ENCODE measurements around the gene ANKRD63. TPM values are rescaled to one million over a fixed set of nuclear protein-coding genes. Genes with fewer than 3 reads are reported as not detected.

Gene ANKRD63
- total and polyA plus RNA-seq, 8 donors = not detected

DNA sequence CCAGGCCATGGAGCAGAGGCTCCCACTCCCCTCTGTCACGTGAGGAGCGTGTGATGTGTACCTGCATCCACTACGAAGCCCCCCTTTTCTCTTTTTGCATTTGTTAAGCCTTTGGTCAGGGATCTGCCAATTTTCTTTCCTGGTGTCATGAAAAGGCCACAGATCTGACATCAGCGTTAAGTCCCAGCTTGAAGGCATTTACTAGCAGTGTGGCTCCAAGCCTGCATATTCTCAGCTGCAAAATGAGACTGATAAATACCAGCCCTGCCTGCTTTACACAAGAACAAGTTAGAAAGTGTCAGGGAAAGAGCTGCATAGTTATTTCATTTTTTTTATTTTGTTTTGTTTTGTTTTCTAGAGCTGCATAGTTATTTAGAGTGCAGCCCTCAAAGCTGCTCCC is 2.3 kb upstream of the ANKRD63 start:
- Histone ChIP-seq H3K27me3 (peaks cover 40 to 59% of the 10 kb centered on the region in 2 donors), H3K9me3 (no peaks in the 10 kb centered on the region), H3K27ac (peak overlapping the region in 1 of 2 donors; percentile 20), H3K4me3 (no peak overlapping the region), H3K4me1 (peaks cover 15 to 44% of the 10 kb centered on the region in 2 donors), H3K36me3 (peaks cover 0 to 35% of the 10 kb centered on the region in 2 donors)
- intact Hi-C loops (cut with DNase I) = loop anchor here in 1 of 2 donors (10.0 kb wide), 1 partner anchor 140 kb away; no protein-coding TSS in a partner anchor
- DNase-seq = peak in 3 of 4 donors; percentile 6 to 84 (median 74)
- ATAC-seq = no peak
- TF ChIP-seq, protein P1, sequence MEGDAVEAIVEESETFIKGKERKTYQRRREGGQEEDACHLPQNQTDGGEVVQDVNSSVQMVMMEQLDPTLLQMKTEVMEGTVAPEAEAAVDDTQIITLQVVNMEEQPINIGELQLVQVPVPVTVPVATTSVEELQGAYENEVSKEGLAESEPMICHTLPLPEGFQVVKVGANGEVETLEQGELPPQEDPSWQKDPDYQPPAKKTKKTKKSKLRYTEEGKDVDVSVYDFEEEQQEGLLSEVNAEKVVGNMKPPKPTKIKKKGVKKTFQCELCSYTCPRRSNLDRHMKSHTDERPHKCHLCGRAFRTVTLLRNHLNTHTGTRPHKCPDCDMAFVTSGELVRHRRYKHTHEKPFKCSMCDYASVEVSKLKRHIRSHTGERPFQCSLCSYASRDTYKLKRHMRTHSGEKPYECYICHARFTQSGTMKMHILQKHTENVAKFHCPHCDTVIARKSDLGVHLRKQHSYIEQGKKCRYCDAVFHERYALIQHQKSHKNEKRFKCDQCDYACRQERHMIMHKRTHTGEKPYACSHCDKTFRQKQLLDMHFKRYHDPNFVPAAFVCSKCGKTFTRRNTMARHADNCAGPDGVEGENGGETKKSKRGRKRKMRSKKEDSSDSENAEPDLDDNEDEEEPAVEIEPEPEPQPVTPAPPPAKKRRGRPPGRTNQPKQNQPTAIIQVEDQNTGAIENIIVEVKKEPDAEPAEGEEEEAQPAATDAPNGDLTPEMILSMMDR (IDR thresholded peaks at IDR 0.05) = no peak

DNA sequence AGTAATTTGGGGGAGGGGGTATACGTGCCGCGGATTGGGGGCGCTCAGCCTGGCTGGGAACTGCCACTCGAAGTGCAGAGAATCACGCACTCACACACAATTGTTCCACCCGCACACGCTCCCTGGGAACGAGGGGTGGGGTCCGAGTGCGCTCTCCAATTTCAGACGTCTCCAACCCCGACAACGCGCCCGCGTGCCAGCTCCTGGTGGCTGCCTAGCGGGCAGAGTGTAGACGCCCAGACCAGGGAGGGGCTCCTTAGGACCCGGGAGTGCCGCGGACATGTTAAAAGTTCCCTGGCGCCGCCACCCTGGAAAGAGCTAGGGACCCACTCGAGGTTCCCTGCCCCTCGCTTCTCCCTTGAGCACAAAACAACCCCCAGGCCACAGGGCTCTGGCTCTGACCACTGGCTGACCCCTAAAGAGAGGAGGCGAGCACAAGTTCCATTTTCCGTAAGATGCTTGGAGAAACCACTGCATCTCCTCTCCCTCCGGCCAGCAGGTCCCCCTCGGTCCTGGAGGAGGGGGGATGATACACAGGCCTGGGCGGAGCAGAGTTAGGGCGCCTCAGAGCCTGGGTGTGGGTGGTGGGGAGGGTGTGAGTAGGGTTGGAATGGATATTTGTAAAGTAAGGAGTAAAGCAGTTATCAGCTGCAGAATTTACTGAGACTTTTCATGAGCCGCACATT is 894 bp upstream of the ANKRD63 start:
- no peak overlapping the region for H3K4me3 ChIP-seq
- H3K36me3 ChIP-seq = peaks cover 0 to 23% of the 10 kb centered on the region in 2 donors
- H3K27ac ChIP-seq = no peak overlapping the region
- H3K4me1 ChIP-seq = peaks cover 21 to 58% of the 10 kb centered on the region in 2 donors
- H3K9me3 ChIP-seq = no peaks in the 10 kb centered on the region
- intact Hi-C loops (cut with DNase I) = loop anchor here in 1 of 2 donors (10.0 kb wide), 1 partner anchor 141 kb away; no protein-coding TSS in a partner anchor
- TF ChIP-seq, protein P1 (IDR thresholded peaks at IDR 0.05) = no peak
- peaks cover 51 to 72% of the 10 kb centered on the region in 2 donors for H3K27me3 ChIP-seq
- DNase-seq = peak in 1 of 4 donors; percentile 68
- no peak for ATAC-seq

DNA sequence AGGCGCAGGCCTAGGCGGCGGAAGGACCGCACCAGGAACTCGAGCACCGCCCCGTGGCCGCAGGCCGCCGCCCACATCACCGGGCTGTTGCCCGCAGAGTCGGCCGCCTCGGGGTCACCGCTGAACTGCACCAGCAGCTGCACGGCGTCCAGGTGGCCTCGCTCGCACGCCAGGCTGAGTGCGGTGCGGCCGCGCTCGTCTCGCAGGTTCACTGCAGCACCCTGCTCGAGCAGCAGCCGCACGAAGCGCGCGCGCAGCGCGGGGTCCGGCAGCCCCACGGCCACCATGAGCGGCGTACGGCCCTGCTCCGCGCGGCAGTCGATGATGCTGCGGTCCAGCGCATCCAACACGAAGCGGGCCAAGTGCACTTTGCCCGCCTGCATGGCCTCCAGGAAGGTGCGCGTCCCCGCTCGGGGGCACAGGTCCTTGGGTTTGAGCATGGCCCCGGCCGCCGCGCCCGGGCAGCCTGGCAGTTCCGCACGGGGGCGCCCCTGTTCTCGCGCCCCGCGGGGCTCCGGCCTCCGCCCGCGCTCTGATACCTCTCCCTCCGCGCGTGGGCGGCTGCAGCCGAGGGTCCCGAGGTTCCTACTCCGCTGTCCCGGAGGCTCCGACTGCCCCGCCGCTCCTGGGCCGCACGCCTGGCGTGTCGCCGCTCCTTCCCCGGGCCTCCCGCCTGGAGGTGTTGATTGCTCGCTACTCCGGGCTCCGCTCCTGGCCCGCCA is 556 bp downstream of the ANKRD63 start:
- H3K27me3 ChIP-seq = peaks cover 52 to 78% of the 10 kb centered on the region in 2 donors
- DNase-seq = peak in 2 of 4 donors; percentile 24 to 93
- peak overlapping the region; percentile 42 to 59 for H3K4me3 ChIP-seq
- H3K27ac ChIP-seq = no peak overlapping the region
- peak; percentile 58 for ATAC-seq
- peaks cover 21 to 68% of the 10 kb centered on the region in 2 donors for H3K4me1 ChIP-seq
- H3K36me3 ChIP-seq = peaks cover 0 to 8% of the 10 kb centered on the region in 2 donors
- H3K9me3 ChIP-seq = no peaks in the 10 kb centered on the region
- TF ChIP-seq, protein P1 (IDR thresholded peaks at IDR 0.05) = peak; percentile 31 to 32
- intact Hi-C loops (cut with DNase I) = loop anchor here in 1 of 2 donors (10.0 kb wide), 1 partner anchor 142 kb away; no protein-coding TSS in a partner anchor

DNA sequence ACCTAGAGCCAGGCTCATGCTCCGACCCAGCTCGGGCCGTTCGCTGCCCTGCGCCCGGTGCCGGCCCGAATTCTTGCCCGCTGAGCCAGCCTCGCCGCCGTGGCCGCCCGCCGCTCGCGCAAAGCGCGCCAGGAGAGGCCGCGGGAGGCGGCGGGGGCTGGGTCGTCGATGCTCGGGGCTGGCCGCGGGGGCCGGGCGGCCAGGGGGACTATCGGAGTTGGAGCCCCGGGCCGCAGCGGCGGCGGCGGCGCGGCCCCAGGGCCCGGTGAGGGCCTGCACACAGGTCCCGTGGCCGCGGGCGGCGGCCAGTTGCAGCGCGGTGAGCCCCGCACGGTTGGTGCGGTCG is 1.1 kb downstream of the ANKRD63 start:
- Histone ChIP-seq H3K4me3 (peak overlapping the region; percentile 42 to 59), H3K9me3 (no peaks in the 10 kb centered on the region), H3K27ac (no peak overlapping the region), H3K4me1 (peaks cover 21 to 72% of the 10 kb centered on the region in 2 donors), H3K36me3 (peaks cover 0 to 3% of the 10 kb centered on the region in 2 donors), H3K27me3 (peaks cover 52 to 79% of the 10 kb centered on the region in 2 donors)
- TF ChIP-seq, protein P1 (IDR thresholded peaks at IDR 0.05) = no peak
- DNase-seq (no peak), ATAC-seq (no peak)
- intact Hi-C loops (cut with DNase I) = loop anchor here in 1 of 2 donors (10.0 kb wide), 1 partner anchor 143 kb away; no protein-coding TSS in a partner anchor

Measured in left lung (tissue), 10 donors.